IMR-90 (cell line): ENCODE results near the gene AADACL4.

Experiments used
- CEBPB ChIP-seq: IDR thresholded peaks from 2 replicates; pipeline ENCODE4 v1.6.1; 2012; ENCODE audit warnings: low read depth, low read length, improper control_type of control experiment
- CTCF ChIP-seq: conservative IDR thresholded peaks from 2 replicates; pipeline ENCODE4 v1.5.1; 2012; ENCODE audit warnings: mild to moderate bottlenecking, low read depth, low read length, improper control_type of control experiment
- MAFK ChIP-seq: IDR thresholded peaks from 2 replicates; pipeline ENCODE4 v1.6.1; 2012; ENCODE audit warnings: low read depth, low read length, improper control_type of control experiment
- POLR2A ChIP-seq: IDR thresholded peaks from 2 replicates; pipeline ENCODE4 v1.6.1; 2012; ENCODE audit warnings: mild to moderate bottlenecking, low read depth, low read length
- RAD21 ChIP-seq: IDR thresholded peaks from 2 replicates; pipeline ENCODE4 v1.6.1; 2012; ENCODE audit warnings: low read length, improper control_type of control experiment
- RCOR1 ChIP-seq: IDR thresholded peaks from 2 replicates; pipeline ENCODE4 v1.6.1; 2012; ENCODE audit warnings: mild to moderate bottlenecking, low read length, improper control_type of control experiment; ENCODE audit not compliant: insufficient replicate concordance
- USF2 ChIP-seq: fragments of 150-350 bp; IDR thresholded peaks from 2 replicates; pipeline ENCODE4 v1.6.1; 2017; ENCODE audit warnings: mild to moderate bottlenecking, antibody characterized with exemption, low read length, low read depth

- TF ChIP-seq POLR2A: no peak
- TF ChIP-seq CTCF: no peak
- no peak for TF ChIP-seq CEBPB
- no peak for TF ChIP-seq RAD21
- no peak for TF ChIP-seq MAFK
- TF ChIP-seq USF2: no peak
- no peak for TF ChIP-seq RCOR1
These were observed 23.4 kb upstream of the AADACL4 start for GRCh38 chr1:12620488-12620865.
